ENCODE measurements around the gene DCST1. TPM values are rescaled to one million over a fixed set of nuclear protein-coding genes. Genes with fewer than 3 reads are reported as not detected.

DCST1 gene
- total RNA-seq, 1 donor from 2014 or later: not detected

GRCh38 chr1:155099331-155099730 lies 65.7 kb downstream of the DCST1 start:
- no peaks in the 10 kb centered on the region for H3K36me3 Mint-ChIP-seq (ENCODE audit: insufficient read depth)
- no peaks in the 10 kb centered on the region for H3K9me3 Mint-ChIP-seq (ENCODE audit: low read depth)
- H3K4me1 Mint-ChIP-seq (ENCODE audit: low read depth): peaks cover 2% of the 10 kb centered on the region
- H3K27me3 Mint-ChIP-seq: peaks cover 16% of the 10 kb centered on the region
- DNase-seq (ENCODE audit: low spot score, unreplicated experiment): no peak
- H3K27ac Mint-ChIP-seq: no peak overlapping the region
- no peak overlapping the region for H3K4me3 Mint-ChIP-seq (ENCODE audit: low read depth)
- TF ChIP-seq CTCF (IDR thresholded peaks at IDR 0.05; ENCODE audit: unreplicated experiment): no peak

Other genes starting within 250 kb of the DCST1 start
- gene KCNN3, start 163.5 kb upstream of the DCST1 start, total RNA-seq: 0.36 and 0.86 TPM in 2 replicates
- gene PMVK, start 97.1 kb upstream of the DCST1 start, total RNA-seq: 26.3 and 26.9 TPM in 2 replicates
- 69.1 and 69.5 TPM in 2 replicates for gene PBXIP1, start 77.7 kb upstream of the DCST1 start, total RNA-seq
- 49.1 and 52.7 TPM in 2 replicates for gene PYGO2, start 72.0 kb upstream of the DCST1 start, total RNA-seq
- 43.3 and 54.7 TPM in 2 replicates for gene SHC1, start 63.1 kb upstream of the DCST1 start, total RNA-seq
- gene CKS1B, start 59.1 kb upstream of the DCST1 start, total RNA-seq: 78.7 and 85.8 TPM in 2 replicates
- gene FLAD1, start 50.5 kb upstream of the DCST1 start, total RNA-seq: 53.7 and 55.9 TPM in 2 replicates
- 0.84 TPM in 2 replicates for gene LENEP, start 40.2 kb upstream of the DCST1 start, total RNA-seq
- gene ZBTB7B, start 31.0 kb upstream of the DCST1 start, total RNA-seq: 28.9 and 29.9 TPM in 2 replicates
- 2.2 TPM in 2 replicates for gene DCST2, start within 50 bp of the DCST1 start, total RNA-seq
- gene ADAM15, start 17.5 kb downstream of the DCST1 start, total RNA-seq: 20.9 and 22.1 TPM in 2 replicates
- gene EFNA4, start 29.9 kb downstream of the DCST1 start, total RNA-seq: 45.5 and 46.8 TPM in 2 replicates
- 9.0 and 10.5 TPM in 2 replicates for gene EFNA3, start 45.0 kb downstream of the DCST1 start, total RNA-seq
- gene EFNA1, start 94.1 kb downstream of the DCST1 start, total RNA-seq: 22.1 and 22.2 TPM in 2 replicates
- 33.3 and 35.5 TPM in 2 replicates for gene SLC50A1, start 102.0 kb downstream of the DCST1 start, total RNA-seq
- 45.6 and 49.3 TPM in 2 replicates for gene DPM3, start 106.7 kb downstream of the DCST1 start, total RNA-seq
- gene KRTCAP2, start 139.5 kb downstream of the DCST1 start, total RNA-seq: 146 and 149 TPM in 2 replicates
- gene TRIM46, start 140.0 kb downstream of the DCST1 start, total RNA-seq: 21.1 and 25.7 TPM in 2 replicates
- gene THBS3, start 174.1 kb downstream of the DCST1 start, total RNA-seq: 46.0 and 52.2 TPM in 2 replicates
- gene MTX1, start 174.9 kb downstream of the DCST1 start, total RNA-seq: 38.1 and 38.7 TPM in 2 replicates
- gene ENTREP3, start 221.7 kb downstream of the DCST1 start, total RNA-seq: 58.4 and 59.0 TPM in 2 replicates
- gene SCAMP3, start 228.5 kb downstream of the DCST1 start, total RNA-seq: 53.1 and 57.1 TPM in 2 replicates
- gene CLK2, start 239.7 kb downstream of the DCST1 start, total RNA-seq: 102 and 106 TPM in 2 replicates
- 13.6 and 15.6 TPM in 2 replicates for gene HCN3, start 243.6 kb downstream of the DCST1 start, total RNA-seq